Loucy (cell line): Measurements from ENCODE around the gene BCO2.

Experiments
- H2AFZ ChIP-seq: fragments of 200-600 bp; sonication (generic); 2 replicates; pipeline ENCODE4 v1.6.0; 2016; ENCODE audit warnings: antibody characterized with exemption, mild to moderate bottlenecking, low read length, moderate library complexity
- H3F3A ChIP-seq: fragments of 200-600 bp; 2 replicates; pipeline ENCODE4 v1.6.0; 2016; ENCODE audit warnings: antibody characterized with exemption, low read depth, mild to moderate bottlenecking
- H3K27me3 ChIP-seq: fragments of 200-600 bp; sonication (generic); 2 replicates; pipeline ENCODE4 v1.6.1; 2014; ENCODE audit warnings: low read length, mild to moderate bottlenecking; ENCODE audit not compliant: insufficient read depth, poor library complexity, severe bottlenecking
- H3K36me3 ChIP-seq: fragments of 200-600 bp; sonication (generic); 2 replicates; pipeline ENCODE4 v1.6.1; 2016; ENCODE audit warnings: low read length; ENCODE audit not compliant: insufficient read depth
- H3K4me1 ChIP-seq: fragments of 200-600 bp; sonication (generic); 2 replicates; pipeline ENCODE4 v1.5.1; 2014; ENCODE audit warnings: low read length, mild to moderate bottlenecking; ENCODE audit not compliant: insufficient read depth, poor library complexity, severe bottlenecking
- H3K4me2 ChIP-seq: fragments of 200-600 bp; sonication (generic); 2 replicates; pipeline ENCODE4 v1.6.0; 2014; ENCODE audit warnings: antibody characterized with exemption, low read length, low read depth, mild to moderate bottlenecking; ENCODE audit not compliant: poor library complexity, severe bottlenecking
- H3K4me3 ChIP-seq: fragments of 200-600 bp; sonication (generic); 2 replicates; pipeline ENCODE4 v1.5.1; 2014; ENCODE audit warnings: low read length, mild to moderate bottlenecking, mixed read lengths; ENCODE audit not compliant: poor library complexity, severe bottlenecking
- H3K79me2 ChIP-seq: fragments of 200-600 bp; sonication (generic); 2 replicates; pipeline ENCODE4 v1.6.1; 2014; ENCODE audit warnings: low read length; ENCODE audit not compliant: insufficient read depth
- H3K9ac ChIP-seq: fragments of 200-600 bp; sonication (generic); 2 replicates; pipeline ENCODE4 v1.6.0; 2014; ENCODE audit warnings: mild to moderate bottlenecking, low read depth, low read length, moderate library complexity; ENCODE audit not compliant: poor library complexity, severe bottlenecking
- H3K9me2 ChIP-seq: fragments of 200-600 bp; sonication (generic); replicated peaks from 2 replicates; pipeline ENCODE4 v1.6.1; 2016; ENCODE audit warnings: low read depth, low read length, mixed read lengths
- H3K9me3 ChIP-seq: fragments of 200-600 bp; sonication (generic); 2 replicates; pipeline ENCODE4 v1.6.1; 2014; ENCODE audit warnings: mild to moderate bottlenecking, antibody characterized with exemption, low read length, low read depth; ENCODE audit not compliant: insufficient read depth
- H4K20me1 ChIP-seq: fragments of 200-600 bp; sonication (generic); 2 replicates; pipeline ENCODE4 v1.6.0; 2014; ENCODE audit warnings: antibody characterized with exemption, low read length, mild to moderate bottlenecking; ENCODE audit not compliant: insufficient read depth, poor library complexity, severe bottlenecking
- EZH2phosphoT487 ChIP-seq: fragments of 200-600 bp; IDR thresholded peaks from 2 replicates; pipeline ENCODE4 v1.6.1; 2018; ENCODE audit warnings: antibody characterized with exemption, mild to moderate bottlenecking, moderate library complexity, borderline replicate concordance
- TF ChIP-seq, protein P1 (sequence below): fragments of 200-600 bp; sonication (generic); conservative IDR thresholded peaks from 2 replicates; pipeline ENCODE4 v1.5.1; 2014; ENCODE audit warnings: mild to moderate bottlenecking, antibody characterized with exemption, low read length

BCO2 gene, protein sequence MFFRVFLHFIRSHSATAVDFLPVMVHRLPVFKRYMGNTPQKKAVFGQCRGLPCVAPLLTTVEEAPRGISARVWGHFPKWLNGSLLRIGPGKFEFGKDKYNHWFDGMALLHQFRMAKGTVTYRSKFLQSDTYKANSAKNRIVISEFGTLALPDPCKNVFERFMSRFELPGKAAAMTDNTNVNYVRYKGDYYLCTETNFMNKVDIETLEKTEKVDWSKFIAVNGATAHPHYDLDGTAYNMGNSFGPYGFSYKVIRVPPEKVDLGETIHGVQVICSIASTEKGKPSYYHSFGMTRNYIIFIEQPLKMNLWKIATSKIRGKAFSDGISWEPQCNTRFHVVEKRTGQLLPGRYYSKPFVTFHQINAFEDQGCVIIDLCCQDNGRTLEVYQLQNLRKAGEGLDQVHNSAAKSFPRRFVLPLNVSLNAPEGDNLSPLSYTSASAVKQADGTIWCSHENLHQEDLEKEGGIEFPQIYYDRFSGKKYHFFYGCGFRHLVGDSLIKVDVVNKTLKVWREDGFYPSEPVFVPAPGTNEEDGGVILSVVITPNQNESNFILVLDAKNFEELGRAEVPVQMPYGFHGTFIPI

DNA sequence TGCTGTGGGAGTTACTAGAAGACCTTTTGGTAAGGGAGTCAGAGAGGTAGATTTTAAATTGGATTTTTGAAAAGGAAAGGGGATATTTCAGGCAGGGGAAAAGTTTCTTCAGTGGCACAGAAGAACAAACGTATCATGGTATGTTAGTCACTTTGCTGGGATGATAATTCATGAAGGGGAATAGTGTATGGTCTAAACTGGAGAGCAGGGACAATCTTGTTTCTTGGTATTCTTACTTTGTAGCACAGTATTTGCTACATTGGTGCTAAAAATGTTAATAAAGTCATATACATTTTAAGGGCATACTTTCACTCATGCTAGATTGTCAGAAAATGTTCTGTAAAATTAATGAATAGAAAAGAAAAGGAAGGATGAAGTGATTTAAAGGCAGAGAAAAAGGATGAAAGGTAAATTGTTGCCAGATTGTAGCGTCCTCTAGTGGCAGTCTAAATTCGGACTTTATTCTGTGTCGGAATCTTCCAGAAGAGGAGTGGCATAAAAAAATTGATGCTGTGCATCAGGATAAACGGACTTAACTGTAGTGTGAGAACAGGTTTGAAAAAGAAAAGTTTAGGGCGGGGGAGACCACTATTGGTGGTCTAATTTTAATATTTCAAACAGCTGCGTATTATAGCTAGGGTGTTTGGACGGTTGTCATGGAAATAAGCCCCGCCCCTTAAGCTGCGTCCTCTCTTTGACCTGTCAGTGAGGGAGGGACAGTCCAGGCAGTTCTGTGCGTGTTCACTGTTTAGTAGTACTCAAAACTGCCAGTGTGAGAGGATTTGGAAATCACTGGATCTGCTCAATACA, at the start of gene BCO2:
Gene BCO2 (plus strand): TSS at position 724 of the 810 bp plus-strand sequence. CDS start 90 bp downstream, outside the sequence.
- Histone ChIP-seq H3K9me2 (no peaks in the 10 kb centered on the region), H3K79me2 (no peaks in the 10 kb centered on the region), H3F3A (peaks cover 3% of the 10 kb centered on the region; the same call in 1 of the 2 replicates), H4K20me1 (no peaks in the 10 kb centered on the region), H3K4me2 (peak within 1 kb of the TSS; percentile 73), H3K4me1 (peaks cover 34% of the 10 kb centered on the region), H2AFZ (peak within 1 kb of the TSS; percentile 46), H3K4me3 (peak within 1 kb of the TSS; percentile 62), H3K9me3 (no peaks in the 10 kb centered on the region), H3K9ac (no peak within 1 kb of the TSS), H3K36me3 (no peaks in the 10 kb centered on the region), H3K27me3 (no peaks in the 10 kb centered on the region)
- TF ChIP-seq, protein P1, sequence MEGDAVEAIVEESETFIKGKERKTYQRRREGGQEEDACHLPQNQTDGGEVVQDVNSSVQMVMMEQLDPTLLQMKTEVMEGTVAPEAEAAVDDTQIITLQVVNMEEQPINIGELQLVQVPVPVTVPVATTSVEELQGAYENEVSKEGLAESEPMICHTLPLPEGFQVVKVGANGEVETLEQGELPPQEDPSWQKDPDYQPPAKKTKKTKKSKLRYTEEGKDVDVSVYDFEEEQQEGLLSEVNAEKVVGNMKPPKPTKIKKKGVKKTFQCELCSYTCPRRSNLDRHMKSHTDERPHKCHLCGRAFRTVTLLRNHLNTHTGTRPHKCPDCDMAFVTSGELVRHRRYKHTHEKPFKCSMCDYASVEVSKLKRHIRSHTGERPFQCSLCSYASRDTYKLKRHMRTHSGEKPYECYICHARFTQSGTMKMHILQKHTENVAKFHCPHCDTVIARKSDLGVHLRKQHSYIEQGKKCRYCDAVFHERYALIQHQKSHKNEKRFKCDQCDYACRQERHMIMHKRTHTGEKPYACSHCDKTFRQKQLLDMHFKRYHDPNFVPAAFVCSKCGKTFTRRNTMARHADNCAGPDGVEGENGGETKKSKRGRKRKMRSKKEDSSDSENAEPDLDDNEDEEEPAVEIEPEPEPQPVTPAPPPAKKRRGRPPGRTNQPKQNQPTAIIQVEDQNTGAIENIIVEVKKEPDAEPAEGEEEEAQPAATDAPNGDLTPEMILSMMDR, result peak; percentile 90
- no peak for TF ChIP-seq EZH2phosphoT487

DNA sequence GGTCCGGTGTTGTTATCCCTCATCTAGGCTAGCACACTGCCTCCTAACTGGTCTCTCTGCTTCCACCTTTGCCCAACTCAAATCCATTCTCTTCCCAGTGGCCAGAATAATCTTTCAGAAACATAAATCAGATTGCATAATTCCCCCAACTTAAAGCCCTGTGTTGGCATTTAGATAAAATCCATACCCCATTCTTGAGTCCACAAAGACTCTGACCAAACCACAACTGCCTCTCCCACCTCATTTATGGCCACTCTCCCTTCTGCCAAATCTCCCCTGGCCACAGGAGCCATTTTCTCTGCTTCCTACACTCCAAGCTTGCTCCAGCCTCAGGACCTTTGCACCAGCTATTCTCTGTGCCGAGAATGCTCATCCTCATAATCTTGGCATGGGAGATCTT, 48.3 kb upstream of the BCO2 start:
- H3K27me3 ChIP-seq, result no peaks in the 10 kb centered on the region
- H3F3A ChIP-seq, result no peaks in the 10 kb centered on the region
- no peak overlapping the region for H3K9ac ChIP-seq
- TF ChIP-seq EZH2phosphoT487, result no peak
- TF ChIP-seq, protein P1, result no peak
- no peak overlapping the region for H3K4me3 ChIP-seq
- no peaks in the 10 kb centered on the region for H3K36me3 ChIP-seq
- H3K79me2 ChIP-seq, result no peaks in the 10 kb centered on the region
- H2AFZ ChIP-seq, result no peak overlapping the region
- H4K20me1 ChIP-seq, result no peaks in the 10 kb centered on the region
- no peaks in the 10 kb centered on the region for H3K9me3 ChIP-seq
- H3K4me1 ChIP-seq, result no peaks in the 10 kb centered on the region
- no peak overlapping the region for H3K4me2 ChIP-seq
- H3K9me2 ChIP-seq, result no peaks in the 10 kb centered on the region

DNA sequence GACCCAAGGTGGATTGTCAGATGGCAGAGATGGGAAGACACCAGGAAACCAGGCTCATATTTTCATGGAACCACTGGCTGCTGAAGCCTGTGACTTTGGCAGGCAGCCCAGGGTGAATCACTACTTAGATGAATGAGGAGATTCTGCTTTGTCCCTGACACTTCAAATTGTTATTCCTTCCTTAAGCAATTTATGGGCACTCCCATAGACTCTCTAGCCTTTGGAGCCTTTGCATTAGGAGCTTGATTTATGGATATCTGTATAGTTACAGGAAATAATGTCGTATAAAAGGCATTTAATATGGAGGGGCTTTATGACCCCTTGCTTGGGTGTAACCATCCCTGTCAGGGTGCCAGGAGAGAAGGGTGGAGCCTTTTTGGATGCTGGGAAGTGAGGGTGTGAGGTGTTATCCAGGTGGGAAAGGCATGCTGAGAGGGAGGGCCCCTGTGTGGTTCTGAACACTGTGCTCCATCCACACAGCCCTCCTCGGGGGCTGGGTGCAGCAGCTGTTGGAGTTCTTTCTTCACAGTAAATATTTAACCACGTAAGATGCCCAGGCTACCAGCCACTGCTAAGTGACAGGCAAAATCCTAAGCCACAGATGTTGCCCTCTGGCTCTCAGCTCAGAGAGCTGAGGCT, 46.7 kb upstream of the BCO2 start:
- Histone ChIP-seq H3K9me3 (no peaks in the 10 kb centered on the region), H3K27me3 (no peaks in the 10 kb centered on the region), H3K4me1 (no peaks in the 10 kb centered on the region), H2AFZ (no peak overlapping the region), H3F3A (no peaks in the 10 kb centered on the region), H3K9ac (no peak overlapping the region), H4K20me1 (no peaks in the 10 kb centered on the region), H3K4me2 (no peak overlapping the region), H3K9me2 (no peaks in the 10 kb centered on the region), H3K79me2 (no peaks in the 10 kb centered on the region), H3K36me3 (no peaks in the 10 kb centered on the region), H3K4me3 (no peak overlapping the region)
- TF ChIP-seq EZH2phosphoT487, result no peak
- TF ChIP-seq, protein P1, result no peak
